Liver (tissue), 9 donors: Measurements from ENCODE around the gene STKLD1. TPM values are rescaled to one million over a fixed set of nuclear protein-coding genes. Genes with fewer than 3 reads are reported as not detected.

Experiments used
- DNase-seq: peaks from one replicate; pipeline ENCODE4 v3.0.0-alpha.2; 2017; ENCODE audit warnings: low spot score
- H3K27ac ChIP-seq, 2 donors: one replicate each; pipeline ENCODE4 v1.7.0; 2013; ENCODE audit warnings: inconsistent platforms in 2 of 2, low read length in 2 of 2, control low read depth in 1 of 2, low read depth in 1 of 2, mild to moderate bottlenecking in 1 of 2
- H3K27me3 ChIP-seq, 4 donors: one replicate each; pipeline versions ENCODE4 v1.6.1 to v1.7.0; 2013; ENCODE audit warnings: low read length in 3 of 4, inconsistent platforms in 1 of 4, mild to moderate bottlenecking in 1 of 4, moderate library complexity in 1 of 4; ENCODE audit not compliant: control insufficient read depth in 4 of 4, insufficient read depth in 4 of 4
- H3K36me3 ChIP-seq, 4 donors: one replicate each; pipeline versions ENCODE4 v1.6.1 to v1.7.0; 2013; ENCODE audit warnings: low read length in 3 of 4, mild to moderate bottlenecking in 3 of 4, low read depth in 1 of 4, moderate library complexity in 1 of 4; ENCODE audit not compliant: control insufficient read depth in 4 of 4, insufficient read depth in 3 of 4
- H3K4me1 ChIP-seq, 4 donors: one replicate each; pipeline versions ENCODE4 v1.6.1 to v1.7.0; 2013; ENCODE audit warnings: low read length in 3 of 4, mild to moderate bottlenecking in 3 of 4, moderate library complexity in 1 of 4; ENCODE audit not compliant: control insufficient read depth in 4 of 4, insufficient read depth in 4 of 4
- H3K4me3 ChIP-seq, 3 donors: one replicate each; pipeline versions ENCODE4 v1.6.1 to v1.7.0; 2013; ENCODE audit warnings: low read length in 3 of 3, control low read depth in 1 of 3, low read depth in 1 of 3, mild to moderate bottlenecking in 1 of 3
- H3K9ac ChIP-seq, 2 donors: one replicate each; pipeline ENCODE4 v1.7.0; 2013; ENCODE audit warnings: low read length in 2 of 2, mild to moderate bottlenecking in 2 of 2, moderate library complexity in 2 of 2, control low read depth in 1 of 2, low read depth in 1 of 2
- H3K9me3 ChIP-seq, 4 donors: one replicate each; pipeline versions ENCODE4 v1.6.1 to v1.7.0; 2013; ENCODE audit warnings: low read length in 3 of 4; ENCODE audit not compliant: control insufficient read depth in 4 of 4
- EGR1 ChIP-seq, 2 donors: IDR thresholded peaks; 2 replicates each; pipeline ENCODE4 v1.6.1; 2016 to 2018; ENCODE audit warnings: antibody characterized with exemption in 2 of 2, low read depth in 2 of 2
- FOXA1 ChIP-seq: IDR thresholded peaks from 2 replicates; pipeline ENCODE4 v1.6.1; 2016; ENCODE audit warnings: antibody characterized with exemption
- GABPA ChIP-seq, 2 donors: IDR thresholded peaks in 1 of 2; conservative IDR thresholded peaks in 1 of 2; 2 replicates each; pipeline ENCODE4 v1.6.1; 2016; ENCODE audit warnings: antibody characterized with exemption in 2 of 2, mild to moderate bottlenecking in 1 of 2, moderate library complexity in 1 of 2
- HNF4A ChIP-seq, 2 donors: conservative IDR thresholded peaks; 2 replicates each; pipeline ENCODE4 v1.6.1; 2016; ENCODE audit warnings: antibody characterized with exemption in 2 of 2, mild to moderate bottlenecking in 2 of 2
- HNF4G ChIP-seq: IDR thresholded peaks from 2 replicates; pipeline ENCODE4 v1.6.1; 2016; ENCODE audit warnings: antibody characterized with exemption
- JUND ChIP-seq, 2 donors: IDR thresholded peaks; 2 replicates each; pipeline ENCODE4 v1.6.1; 2016; ENCODE audit warnings: antibody characterized with exemption in 2 of 2
- MAX ChIP-seq: IDR thresholded peaks from 2 replicates; pipeline ENCODE4 v1.6.1; 2016; ENCODE audit warnings: antibody characterized with exemption
- NR2F2 ChIP-seq: IDR thresholded peaks from 2 replicates; pipeline ENCODE4 v1.6.1; 2016; ENCODE audit warnings: antibody characterized with exemption
- RAD21 ChIP-seq, 2 donors: IDR thresholded peaks; 2 replicates each; pipeline ENCODE4 v1.6.1; 2016; ENCODE audit warnings: antibody characterized with exemption in 2 of 2, mild to moderate bottlenecking in 2 of 2
- RXRA ChIP-seq, 2 donors: IDR thresholded peaks; 2 replicates each; pipeline ENCODE4 v1.6.1; 2017 to 2018; ENCODE audit warnings: antibody characterized with exemption in 2 of 2, mild to moderate bottlenecking in 1 of 2
- SP1 ChIP-seq: IDR thresholded peaks from 2 replicates; pipeline ENCODE4 v1.6.1; 2018; ENCODE audit warnings: antibody characterized with exemption, mild to moderate bottlenecking
- TAF1 ChIP-seq: conservative IDR thresholded peaks from 2 replicates; pipeline ENCODE4 v1.6.1; 2016; ENCODE audit warnings: antibody characterized with exemption, mild to moderate bottlenecking
- YY1 ChIP-seq: IDR thresholded peaks from 2 replicates; pipeline ENCODE4 v1.6.1; 2016; ENCODE audit warnings: antibody characterized with exemption, mild to moderate bottlenecking
- ZBTB33 ChIP-seq: IDR thresholded peaks from 2 replicates; pipeline ENCODE4 v1.6.1; 2016; ENCODE audit warnings: antibody characterized with exemption
- WGBS: extraction: QIAGEN DNeasy Blood & Tissue Kit; methylation state at CpG from one replicate; pipeline ENCODE4 v1.1.7; 2013; 5-methylcytosine and 5-hydroxymethylcytosine counted together
- polyA plus RNA-seq, 2 donors: library from polyadenylated mRNA; stranded (reverse) in 1 of 2; unstranded in 1 of 2; fragments of 200-250 nt in 1 of 2; fragments of >200 nt in 1 of 2; fragmentation: Nextera tagmentation in 1 of 2; extraction: Ambion mirVana in 1 of 2; gene quantifications; one replicate each; pipeline versions ENCODE4 v1.2.1 to v1.2.3, GENCODE V29; 2013 to 2015
- total RNA-seq, 2 donors: library from RNA; depleted of rRNA; stranded (reverse); fragments of >200 nt; gene quantifications; one replicate each; pipeline ENCODE4 v1.2.3, GENCODE V29; 2014
- TF ChIP-seq, protein P1 (sequence below): fragments of 150-350 bp; IDR thresholded peaks from 2 replicates; pipeline ENCODE4 v1.5.1; 2017; ENCODE audit warnings: improper control_type of control experiment, low read depth, low read length; ENCODE audit not compliant: missing input control
- TF ChIP-seq, protein P2 (sequence below): IDR thresholded peaks from 2 replicates; pipeline ENCODE4 v1.6.1; 2016; ENCODE audit warnings: antibody characterized with exemption, mild to moderate bottlenecking
- TF ChIP-seq, protein P3 (sequence below): IDR thresholded peaks from 2 replicates; pipeline ENCODE4 v1.6.1; 2016; ENCODE audit warnings: antibody characterized with exemption
- donor health status: healthy.
- donor health status: healthy.
- donor health status: healthy.
- donor health status: healthy.
- donor health status: healthy.

The STKLD1 gene
- total and polyA plus RNA-seq, 4 donors, result 0.25 to 0.85 (median 0.33) TPM

GRCh38 chr9:133380734-133381133, 4.6 kb downstream of the STKLD1 start:
- DNase-seq, result no peak
- TF ChIP-seq TAF1 (no peak), RAD21 (IDR thresholded peaks at IDR 0.05) (no peak), NR2F2 (no peak), ZBTB33 (no peak), YY1 (no peak), FOXA1 (no peak), RXRA (IDR thresholded peaks at IDR 0.05) (no peak), HNF4G (no peak), GABPA (IDR thresholded peaks at IDR 0.05 in 1 of 2, conservative IDR thresholded peaks at IDR 0.05 in 1 of 2) (no peak), MAX (no peak), EGR1 (IDR thresholded peaks at IDR 0.05; ENCODE audit: low read depth in 2 of 2) (no peak), JUND (IDR thresholded peaks at IDR 0.05) (no peak), HNF4A (conservative IDR thresholded peaks at IDR 0.05) (no peak)
- TF ChIP-seq, protein P1, sequence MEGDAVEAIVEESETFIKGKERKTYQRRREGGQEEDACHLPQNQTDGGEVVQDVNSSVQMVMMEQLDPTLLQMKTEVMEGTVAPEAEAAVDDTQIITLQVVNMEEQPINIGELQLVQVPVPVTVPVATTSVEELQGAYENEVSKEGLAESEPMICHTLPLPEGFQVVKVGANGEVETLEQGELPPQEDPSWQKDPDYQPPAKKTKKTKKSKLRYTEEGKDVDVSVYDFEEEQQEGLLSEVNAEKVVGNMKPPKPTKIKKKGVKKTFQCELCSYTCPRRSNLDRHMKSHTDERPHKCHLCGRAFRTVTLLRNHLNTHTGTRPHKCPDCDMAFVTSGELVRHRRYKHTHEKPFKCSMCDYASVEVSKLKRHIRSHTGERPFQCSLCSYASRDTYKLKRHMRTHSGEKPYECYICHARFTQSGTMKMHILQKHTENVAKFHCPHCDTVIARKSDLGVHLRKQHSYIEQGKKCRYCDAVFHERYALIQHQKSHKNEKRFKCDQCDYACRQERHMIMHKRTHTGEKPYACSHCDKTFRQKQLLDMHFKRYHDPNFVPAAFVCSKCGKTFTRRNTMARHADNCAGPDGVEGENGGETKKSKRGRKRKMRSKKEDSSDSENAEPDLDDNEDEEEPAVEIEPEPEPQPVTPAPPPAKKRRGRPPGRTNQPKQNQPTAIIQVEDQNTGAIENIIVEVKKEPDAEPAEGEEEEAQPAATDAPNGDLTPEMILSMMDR, result no peak
- TF ChIP-seq, protein P2, sequence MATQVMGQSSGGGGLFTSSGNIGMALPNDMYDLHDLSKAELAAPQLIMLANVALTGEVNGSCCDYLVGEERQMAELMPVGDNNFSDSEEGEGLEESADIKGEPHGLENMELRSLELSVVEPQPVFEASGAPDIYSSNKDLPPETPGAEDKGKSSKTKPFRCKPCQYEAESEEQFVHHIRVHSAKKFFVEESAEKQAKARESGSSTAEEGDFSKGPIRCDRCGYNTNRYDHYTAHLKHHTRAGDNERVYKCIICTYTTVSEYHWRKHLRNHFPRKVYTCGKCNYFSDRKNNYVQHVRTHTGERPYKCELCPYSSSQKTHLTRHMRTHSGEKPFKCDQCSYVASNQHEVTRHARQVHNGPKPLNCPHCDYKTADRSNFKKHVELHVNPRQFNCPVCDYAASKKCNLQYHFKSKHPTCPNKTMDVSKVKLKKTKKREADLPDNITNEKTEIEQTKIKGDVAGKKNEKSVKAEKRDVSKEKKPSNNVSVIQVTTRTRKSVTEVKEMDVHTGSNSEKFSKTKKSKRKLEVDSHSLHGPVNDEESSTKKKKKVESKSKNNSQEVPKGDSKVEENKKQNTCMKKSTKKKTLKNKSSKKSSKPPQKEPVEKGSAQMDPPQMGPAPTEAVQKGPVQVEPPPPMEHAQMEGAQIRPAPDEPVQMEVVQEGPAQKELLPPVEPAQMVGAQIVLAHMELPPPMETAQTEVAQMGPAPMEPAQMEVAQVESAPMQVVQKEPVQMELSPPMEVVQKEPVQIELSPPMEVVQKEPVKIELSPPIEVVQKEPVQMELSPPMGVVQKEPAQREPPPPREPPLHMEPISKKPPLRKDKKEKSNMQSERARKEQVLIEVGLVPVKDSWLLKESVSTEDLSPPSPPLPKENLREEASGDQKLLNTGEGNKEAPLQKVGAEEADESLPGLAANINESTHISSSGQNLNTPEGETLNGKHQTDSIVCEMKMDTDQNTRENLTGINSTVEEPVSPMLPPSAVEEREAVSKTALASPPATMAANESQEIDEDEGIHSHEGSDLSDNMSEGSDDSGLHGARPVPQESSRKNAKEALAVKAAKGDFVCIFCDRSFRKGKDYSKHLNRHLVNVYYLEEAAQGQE, result no peak
- H3K9ac ChIP-seq, result no peak overlapping the region
- H3K4me1 ChIP-seq, result peaks cover 0 to 11% (median 5%) of the 10 kb centered on the region in 4 donors
- no peak overlapping the region for H3K27ac ChIP-seq
- no peak overlapping the region for H3K4me3 ChIP-seq
- no peaks in the 10 kb centered on the region for H3K27me3 ChIP-seq
- no peaks in the 10 kb centered on the region for H3K9me3 ChIP-seq
- no peaks in the 10 kb centered on the region for H3K36me3 ChIP-seq
- 91% methylated on average over 4 of the region's 4 CpGs for WGBS

DNA sequence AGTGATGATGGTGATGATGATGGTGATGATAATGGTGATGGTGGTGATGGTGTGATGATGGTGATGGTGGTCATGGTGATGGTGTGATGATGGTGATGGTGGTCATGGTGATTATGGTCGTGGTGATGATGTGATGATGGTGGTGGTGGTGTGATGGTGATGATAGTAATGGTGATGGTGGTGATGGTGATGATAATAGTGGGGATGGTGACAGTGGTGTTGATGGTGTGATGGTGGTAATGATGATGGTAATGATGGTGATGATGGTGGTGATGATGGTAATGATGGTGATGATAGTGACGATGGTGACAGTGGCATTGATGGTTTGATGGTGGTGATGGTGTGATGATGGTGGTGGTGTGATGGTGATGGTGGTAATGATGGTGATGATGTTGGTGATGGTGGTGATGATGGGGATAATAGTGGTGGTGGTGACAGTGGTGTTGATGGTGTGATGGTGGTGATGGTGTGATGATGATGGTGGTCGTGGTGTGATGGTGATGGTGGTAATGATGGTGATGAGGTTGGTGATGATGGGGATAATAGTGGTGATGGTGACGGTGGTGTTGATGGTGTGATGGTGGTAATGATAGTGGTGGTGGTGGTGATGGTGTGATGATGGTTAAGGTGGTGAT, 6.5 kb downstream of the STKLD1 start:
- WGBS, result 95% methylated on average over 4 of the region's 4 CpGs

More for the DNA sequence above, 6.5 kb downstream of the STKLD1 start:
- H3K4me1 ChIP-seq, result no peaks in the 10 kb centered on the region
- TF ChIP-seq, protein P3, sequence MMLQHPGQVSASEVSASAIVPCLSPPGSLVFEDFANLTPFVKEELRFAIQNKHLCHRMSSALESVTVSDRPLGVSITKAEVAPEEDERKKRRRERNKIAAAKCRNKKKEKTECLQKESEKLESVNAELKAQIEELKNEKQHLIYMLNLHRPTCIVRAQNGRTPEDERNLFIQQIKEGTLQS, result no peak
- no peak for TF ChIP-seq HNF4G
- TF ChIP-seq, protein P2, result no peak
- TF ChIP-seq HNF4A (conservative IDR thresholded peaks at IDR 0.05), result no peak
- no peak for TF ChIP-seq GABPA (IDR thresholded peaks at IDR 0.05 in 1 of 2, conservative IDR thresholded peaks at IDR 0.05 in 1 of 2)
- TF ChIP-seq SP1, result no peak
- no peak for TF ChIP-seq JUND (IDR thresholded peaks at IDR 0.05)
- TF ChIP-seq YY1, result no peak
- no peak for TF ChIP-seq TAF1
- TF ChIP-seq, protein P1, result no peak
- TF ChIP-seq FOXA1, result no peak
- no peak for TF ChIP-seq NR2F2
- H3K27me3 ChIP-seq, result no peaks in the 10 kb centered on the region
- no peaks in the 10 kb centered on the region for H3K9me3 ChIP-seq
- no peak overlapping the region for H3K9ac ChIP-seq
- DNase-seq, result no peak
- H3K4me3 ChIP-seq, result no peak overlapping the region
- no peak overlapping the region for H3K27ac ChIP-seq
- H3K36me3 ChIP-seq, result no peaks in the 10 kb centered on the region
